Keratinocyte (primary cell): Measurements from ENCODE around the gene GZF1. TPM values are rescaled to one million over a fixed set of nuclear protein-coding genes. Genes with fewer than 3 reads are reported as not detected.
A peak's percentile ranks its signal among the peaks of the same experiment; 100 is the strongest.

ENCODE experiments used
- DNase-seq: peaks from one replicate; pipeline ENCODE4 v3.0.0-alpha.2; 2011; ENCODE audit warnings: low read depth, missing footprints, low spot score
- FAIRE-seq: peaks from 2 replicates; lab custom pipeline; 2011; peaks lifted over from hg19 to GRCh38; lab: Jason Lieb, UNC
- H2AFZ ChIP-seq: 2 replicates; pipeline ENCODE4 v1.6.0; 2012; ENCODE audit warnings: low read length, control low read depth, inconsistent platforms; ENCODE audit not compliant: control insufficient read depth
- H3K27ac ChIP-seq: 2 replicates; pipeline ENCODE4 v1.5.1; 2011; ENCODE audit warnings: low read length; ENCODE audit not compliant: control insufficient read depth, insufficient read depth
- H3K27me3 ChIP-seq: 3 replicates; pipeline ENCODE4 v1.6.0; 2011; ENCODE audit warnings: low read length; ENCODE audit not compliant: control insufficient read depth, insufficient read depth; ENCODE audit errors: extremely low read depth
- H3K36me3 ChIP-seq, 2 experiments: 2 replicates in 1 of 2; 3 replicates in 1 of 2; pipeline ENCODE4 v1.5.1; 2011; ENCODE audit warnings: low read length in 2 of 2, mild to moderate bottlenecking in 1 of 2; ENCODE audit not compliant: control insufficient read depth in 2 of 2, insufficient read depth in 2 of 2; ENCODE audit errors: extremely low read depth in 1 of 2
- H3K4me1 ChIP-seq: 3 replicates; pipeline ENCODE4 v1.5.1; 2011; ENCODE audit warnings: low read length; ENCODE audit not compliant: control insufficient read depth, insufficient read depth; ENCODE audit errors: extremely low read depth
- H3K4me2 ChIP-seq: 3 replicates; pipeline ENCODE4 v1.6.0; 2011; ENCODE audit warnings: low read depth, low read length; ENCODE audit not compliant: control insufficient read depth, insufficient read depth; ENCODE audit errors: extremely low read depth
- H3K4me3 ChIP-seq, 3 experiments: fragments of 200-600 bp in 1 of 3; sonication (generic) in 1 of 3; 2 replicates in 2 of 3; 3 replicates in 1 of 3; pipeline ENCODE4 v1.5.1; 2011 to 2016; ENCODE audit warnings: low read length in 3 of 3, mild to moderate bottlenecking in 3 of 3, control low read depth in 2 of 3, inconsistent platforms in 1 of 3, low read depth in 1 of 3, mixed read lengths in 1 of 3, mixed run types in 1 of 3, moderate library complexity in 1 of 3; ENCODE audit not compliant: control insufficient read depth in 2 of 3, insufficient read depth in 2 of 3; ENCODE audit errors: extremely low read depth in 1 of 3
- H3K79me2 ChIP-seq: 2 replicates; pipeline ENCODE4 v1.6.0; 2012; ENCODE audit warnings: low read length; ENCODE audit not compliant: control insufficient read depth, insufficient read depth
- H3K9ac ChIP-seq: 3 replicates; pipeline ENCODE4 v1.6.0; 2011; ENCODE audit warnings: low read length; ENCODE audit not compliant: control insufficient read depth, insufficient read depth; ENCODE audit errors: extremely low read depth
- H3K9me1 ChIP-seq: 3 replicates; pipeline ENCODE4 v1.6.0; 2011; ENCODE audit warnings: low read length; ENCODE audit not compliant: control insufficient read depth, insufficient read depth; ENCODE audit errors: extremely low read depth
- H3K9me3 ChIP-seq: 2 replicates; pipeline ENCODE4 v1.5.1; 2012; ENCODE audit warnings: low read depth, low read length; ENCODE audit not compliant: control insufficient read depth
- H4K20me1 ChIP-seq: 3 replicates; pipeline ENCODE4 v1.6.0; 2011; ENCODE audit warnings: low read length; ENCODE audit not compliant: control insufficient read depth, insufficient read depth; ENCODE audit errors: extremely low read depth
- CTCF ChIP-seq, 3 experiments: IDR thresholded peaks in 1 of 3; conservative IDR thresholded peaks in 1 of 3; optimal IDR thresholded peaks in 1 of 3; 2 replicates in 2 of 3; 3 replicates in 1 of 3; pipeline versions ENCODE3 to v1.5.1; 2011; ENCODE audit warnings: low read length in 3 of 3, mild to moderate bottlenecking in 3 of 3, moderate library complexity in 2 of 3, control low read depth in 1 of 3, inconsistent platforms in 1 of 3; ENCODE audit not compliant: insufficient read depth in 2 of 3; ENCODE audit errors: extremely low read depth in 1 of 3
- EZH2 ChIP-seq: IDR thresholded peaks from one replicate; pipeline ENCODE4 v1.6.1; 2012; ENCODE audit warnings: inconsistent platforms, mild to moderate bottlenecking, low read length, moderate library complexity
- dilution Hi-C: fragments of 300-500 bp; cut with MboI; formaldehyde crosslinking; loops from one replicate; pipeline ENCODE4 v1.7.0; 2020; ENCODE audit warnings: low sequenced_read_pairs; ENCODE audit not compliant: extremely low pct_ligation_motif_present
- polyA plus RNA-seq, 5 experiments: library from polyadenylated mRNA; depleted of rRNA in 3 of 5; stranded (reverse) in 3 of 5; stranded (forward) in 1 of 5; unstranded in 1 of 5; fragments of >200 nt; gene quantifications; 1 replicate in 1 of 5; 2 replicates in 3 of 5; 3 replicates in 1 of 5; pipeline versions ENCODE4 v1.2.1 to v1.2.3, GENCODE V29; 2011 to 2012; ENCODE audit warnings: missing spikeins in 2 of 5, low read depth in 1 of 5, low replicate concordance in 1 of 5

GZF1 gene
- polyA plus RNA-seq, 1 donor (not counting 4 experiments of a cell fraction or from before 2014, with no cell fraction given): 11.7 TPM

GRCh38 chr20:23414526-23415188, 52.7 kb downstream of the GZF1 start:
- no peak overlapping the region for H3K27ac ChIP-seq
- H3K4me2 ChIP-seq: no peak overlapping the region
- TF ChIP-seq CTCF (optimal IDR thresholded peaks at IDR 0.05 in 1 of 3, IDR thresholded peaks at IDR 0.05 in 1 of 3, conservative IDR thresholded peaks at IDR 0.05 in 1 of 3; ENCODE audit: extremely low read depth in 1 of 3, insufficient read depth in 2 of 3, low read length in 3 of 3): no peak
- TF ChIP-seq EZH2: no peak
- H3K79me2 ChIP-seq: peaks cover 94% of the 10 kb centered on the region
- no peaks in the 10 kb centered on the region for H3K9me1 ChIP-seq
- H3K4me3 ChIP-seq: no peak overlapping the region
- H3K4me1 ChIP-seq: peaks cover 14% of the 10 kb centered on the region
- H3K36me3 ChIP-seq: peaks cover 0 to 2% of the 10 kb centered on the region in 2 experiments
- DNase-seq: no peak
- FAIRE-seq: no peak
- H4K20me1 ChIP-seq: peaks cover 3% of the 10 kb centered on the region
- H2AFZ ChIP-seq: no peak overlapping the region
- no peak overlapping the region for H3K9ac ChIP-seq
- H3K27me3 ChIP-seq: no peaks in the 10 kb centered on the region
- H3K9me3 ChIP-seq: no peaks in the 10 kb centered on the region
- dilution Hi-C loops: loop anchor here (25.0 kb wide), 1 partner anchor 198 kb away; the partner anchor contains the start of gene CST9

- Histone ChIP-seq H3K79me2 (peaks cover 89% of the 10 kb centered on the region), H2AFZ (no peak overlapping the region), H3K9ac (no peak overlapping the region), H3K36me3 (peaks cover 0 to 2% of the 10 kb centered on the region in 2 experiments), H3K27me3 (no peaks in the 10 kb centered on the region), H3K9me1 (no peaks in the 10 kb centered on the region), H4K20me1 (no peaks in the 10 kb centered on the region), H3K4me1 (peaks cover 16% of the 10 kb centered on the region), H3K27ac (peak overlapping the region; percentile 8), H3K4me2 (no peak overlapping the region), H3K4me3 (no peak overlapping the region), H3K9me3 (no peaks in the 10 kb centered on the region)
- dilution Hi-C loops: loop anchor here (25.0 kb wide), 1 partner anchor 197 kb away; the partner anchor contains the start of gene CST9
- FAIRE-seq (no peak), DNase-seq (no peak)
- no peak for TF ChIP-seq CTCF (optimal IDR thresholded peaks at IDR 0.05 in 1 of 3, IDR thresholded peaks at IDR 0.05 in 1 of 3, conservative IDR thresholded peaks at IDR 0.05 in 1 of 3; ENCODE audit: extremely low read depth in 1 of 3, insufficient read depth in 2 of 3, low read length in 3 of 3)
- TF ChIP-seq EZH2: no peak
Observed at GRCh38 chr20:23415555-23415954, 53.6 kb downstream of the GZF1 start.
